Caco-2 (cell line): ENCODE measurements around the gene UBXN6. TPM values are rescaled to one million over a fixed set of nuclear protein-coding genes. Genes with fewer than 3 reads are reported as not detected.

Experiments
- BruUV-seq: library from RNA; stranded (reverse); fragments of 400-500 nt; replicated peaks from 2 replicates; lab custom pipeline; 2021; lab: Mats Ljungman, UMichigan
- CTCF ChIA-PET: fragments of 300-600 bp; sonication (Branson Sonifier 250); formaldehyde crosslinking; loops from one replicate; lab custom pipeline; 2022; ENCODE audit warnings: antibody characterized with exemption; lab: Charles Lee
- POLR2A ChIA-PET: fragments of 300-600 bp; sonication (Branson Sonifier 250); formaldehyde crosslinking; loops from one replicate; lab custom pipeline; 2022; ENCODE audit warnings: antibody characterized with exemption; lab: Charles Lee
- DNase-seq, 2 experiments: peaks; one replicate each; pipeline versions ENCODE4 v3.0.0 to v3.0.0-alpha.2; 2020 to 2022
- H3K27me3 ChIP-seq: replicated peaks from 2 replicates; pipeline ENCODE4 v1.6.0; 2011; ENCODE audit warnings: low read length; ENCODE audit not compliant: control insufficient read depth, insufficient read depth
- H3K36me3 ChIP-seq: 2 replicates; pipeline ENCODE4 v1.5.1; 2011; ENCODE audit warnings: low read length; ENCODE audit not compliant: control insufficient read depth, insufficient read depth
- H3K4me1 ChIP-seq: fragments of 250-450 bp; sonication (Bioruptor Pico); 2 replicates; pipeline ENCODE4 v1.5.1; 2020; ENCODE audit warnings: mild to moderate bottlenecking
- H3K4me3 ChIP-seq: 2 replicates; pipeline ENCODE4 v1.5.1; 2011; ENCODE audit warnings: low read depth, mild to moderate bottlenecking, control low read depth, low read length
- H3K9me3 ChIP-seq: fragments of 250-450 bp; sonication (Bioruptor Pico); 2 replicates; pipeline ENCODE4 v1.5.1; 2020; ENCODE audit warnings: mild to moderate bottlenecking, moderate library complexity
- H3K27ac Mint-ChIP-seq: one replicate; pipeline ENCODE4 v1.8.0; 2022; ENCODE audit warnings: mixed read lengths; ENCODE audit not compliant: unreplicated experiment
- H3K27me3 Mint-ChIP-seq: one replicate; pipeline ENCODE4 v1.8.0; 2022; ENCODE audit warnings: mixed read lengths; ENCODE audit not compliant: insufficient read depth, unreplicated experiment
- H3K36me3 Mint-ChIP-seq: one replicate; pipeline ENCODE4 v1.8.0; 2022; ENCODE audit warnings: mild to moderate bottlenecking, mixed read lengths; ENCODE audit not compliant: insufficient read depth, unreplicated experiment
- H3K4me1 Mint-ChIP-seq: one replicate; pipeline ENCODE4 v1.8.0; 2022; ENCODE audit warnings: low read depth, mixed read lengths; ENCODE audit not compliant: unreplicated experiment
- H3K4me3 Mint-ChIP-seq: one replicate; pipeline ENCODE4 v1.8.0; 2022; ENCODE audit warnings: mild to moderate bottlenecking, moderate library complexity, mixed read lengths; ENCODE audit not compliant: unreplicated experiment
- H3K9me3 Mint-ChIP-seq: one replicate; pipeline ENCODE4 v1.8.0; 2022; ENCODE audit warnings: mixed read lengths; ENCODE audit not compliant: unreplicated experiment
- intact Hi-C: fragments of 100-400 bp; cut with micrococcal nuclease; formaldehyde crosslinking; loops from one replicate; pipeline ENCODE4 v1.10.0; 2022; ENCODE audit not compliant: unreplicated experiment
- total RNA-seq: library from RNA; stranded (reverse); gene quantifications from 2 replicates; pipeline ENCODE4 v1.2.3, GENCODE V29; 2022
- TF ChIP-seq, protein P1 (sequence below), 2 experiments: fragments of 200-600 bp in 1 of 2; IDR thresholded peaks; 1 replicate in 1 of 2; 2 replicates in 1 of 2; pipeline versions ENCODE4 v1.5.1 to v1.8.0; 2011 to 2022; ENCODE audit warnings: antibody characterized with exemption in 1 of 2, control low read depth in 1 of 2, inconsistent platforms in 1 of 2, low read depth in 1 of 2, low read length in 1 of 2, mild to moderate bottlenecking in 1 of 2, moderate library complexity in 1 of 2; ENCODE audit not compliant: insufficient read depth in 1 of 2, severe bottlenecking in 1 of 2, unreplicated experiment in 1 of 2

UBXN6 gene
- total RNA-seq, 1 experiment from 2014 or later, result 42.9 TPM

DNA sequence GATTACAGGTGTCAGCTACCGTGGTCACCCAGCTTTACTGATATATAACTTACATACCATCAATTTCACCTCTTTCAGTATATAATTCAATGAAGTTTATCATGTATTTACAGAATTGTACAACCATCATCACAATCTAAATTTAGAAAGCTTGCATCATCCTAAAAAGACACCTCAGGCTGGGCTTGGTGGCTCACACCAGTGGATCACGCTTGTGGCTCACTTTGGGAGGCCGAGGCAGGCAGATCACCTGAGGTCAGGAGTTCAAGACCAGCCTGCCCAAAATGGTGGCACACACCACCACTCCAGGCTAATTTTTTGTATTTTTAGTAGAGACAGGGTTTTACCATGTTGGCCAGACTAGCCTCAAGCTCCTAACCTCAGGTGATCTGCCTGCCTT is 10.2 kb upstream of the UBXN6 start:
- Mint-ChIP-seq H3K27me3 (no peaks in the 10 kb centered on the region), H3K27ac (no peak overlapping the region), H3K4me1 (peaks cover 6% of the 10 kb centered on the region), H3K36me3 (no peaks in the 10 kb centered on the region), H3K9me3 (no peaks in the 10 kb centered on the region), H3K4me3 (no peak overlapping the region)
- ChIA-PET CTCF (no interaction called here), POLR2A (no interaction called here)
- Histone ChIP-seq H3K4me3 (no peak overlapping the region), H3K9me3 (no peaks in the 10 kb centered on the region), H3K27me3 (no peaks in the 10 kb centered on the region), H3K4me1 (peaks cover 4% of the 10 kb centered on the region; the same call in 1 of the 2 replicates), H3K36me3 (no peaks in the 10 kb centered on the region)
- BruUV-seq, result no TSS peak
- no peak for DNase-seq
- intact Hi-C loops, result no loop called here
- TF ChIP-seq, protein P1, sequence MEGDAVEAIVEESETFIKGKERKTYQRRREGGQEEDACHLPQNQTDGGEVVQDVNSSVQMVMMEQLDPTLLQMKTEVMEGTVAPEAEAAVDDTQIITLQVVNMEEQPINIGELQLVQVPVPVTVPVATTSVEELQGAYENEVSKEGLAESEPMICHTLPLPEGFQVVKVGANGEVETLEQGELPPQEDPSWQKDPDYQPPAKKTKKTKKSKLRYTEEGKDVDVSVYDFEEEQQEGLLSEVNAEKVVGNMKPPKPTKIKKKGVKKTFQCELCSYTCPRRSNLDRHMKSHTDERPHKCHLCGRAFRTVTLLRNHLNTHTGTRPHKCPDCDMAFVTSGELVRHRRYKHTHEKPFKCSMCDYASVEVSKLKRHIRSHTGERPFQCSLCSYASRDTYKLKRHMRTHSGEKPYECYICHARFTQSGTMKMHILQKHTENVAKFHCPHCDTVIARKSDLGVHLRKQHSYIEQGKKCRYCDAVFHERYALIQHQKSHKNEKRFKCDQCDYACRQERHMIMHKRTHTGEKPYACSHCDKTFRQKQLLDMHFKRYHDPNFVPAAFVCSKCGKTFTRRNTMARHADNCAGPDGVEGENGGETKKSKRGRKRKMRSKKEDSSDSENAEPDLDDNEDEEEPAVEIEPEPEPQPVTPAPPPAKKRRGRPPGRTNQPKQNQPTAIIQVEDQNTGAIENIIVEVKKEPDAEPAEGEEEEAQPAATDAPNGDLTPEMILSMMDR (IDR thresholded peaks at IDR 0.05; ENCODE audit: insufficient read depth in 1 of 2, low read depth in 1 of 2, low read length in 1 of 2, severe bottlenecking in 1 of 2, unreplicated experiment in 1 of 2), result no peak

- H3K4me3 Mint-ChIP-seq, result no peak overlapping the region
- H3K36me3 Mint-ChIP-seq, result no peaks in the 10 kb centered on the region
- intact Hi-C loops, result no loop called here
- ChIA-PET CTCF (no interaction called here), POLR2A (interaction anchor here (0.6 kb wide), 1 partner anchor 1427 kb away, joined by 5 read pairs; no protein-coding TSS in a partner anchor)
- BruUV-seq, result no TSS peak
- no peak for DNase-seq
- Histone ChIP-seq H3K9me3 (no peaks in the 10 kb centered on the region), H3K36me3 (no peaks in the 10 kb centered on the region), H3K4me1 (no peaks in the 10 kb centered on the region), H3K4me3 (no peak overlapping the region), H3K27me3 (no peaks in the 10 kb centered on the region)
- no peaks in the 10 kb centered on the region for H3K4me1 Mint-ChIP-seq
- H3K27me3 Mint-ChIP-seq, result no peaks in the 10 kb centered on the region
- no peak overlapping the region for H3K27ac Mint-ChIP-seq
- TF ChIP-seq, protein P1 (IDR thresholded peaks at IDR 0.05; ENCODE audit: insufficient read depth in 1 of 2, low read depth in 1 of 2, low read length in 1 of 2, severe bottlenecking in 1 of 2, unreplicated experiment in 1 of 2), result no peak
- H3K9me3 Mint-ChIP-seq, result no peaks in the 10 kb centered on the region
Observed at GRCh38 chr19:4464815-4465581, 7.4 kb upstream of the UBXN6 start.

GRCh38 chr19:4456843-4457653 is 546 bp downstream of the UBXN6 start:
- no TSS peak for BruUV-seq
- ChIA-PET CTCF (interaction anchor here (0.6 to 1.2 kb wide), 4 partner anchors 14 to 270 kb away, joined by 3 to 4 read pairs (median 4); partner anchors contain the start of gene HDGFL2), POLR2A (interaction anchor here (2.1 kb wide), 1 partner anchor 15 kb away, joined by 6 read pairs; the partner anchor contains the start of gene HDGFL2)
- no peaks in the 10 kb centered on the region for H3K9me3 Mint-ChIP-seq
- intact Hi-C loops, result loop anchor here (1.0 kb wide), 1 partner anchor 14 kb away; no protein-coding TSS in a partner anchor
- peaks cover 20% of the 10 kb centered on the region for H3K36me3 Mint-ChIP-seq
- H3K27ac Mint-ChIP-seq, result peak overlapping the region; percentile 70
- H3K4me3 ChIP-seq, result peak overlapping the region; percentile 76
- DNase-seq, result peak; percentile 54 to 61
- peak overlapping the region; percentile 85 for H3K4me3 Mint-ChIP-seq
- peaks cover 10% of the 10 kb centered on the region for H3K4me1 Mint-ChIP-seq
- no peaks in the 10 kb centered on the region for H3K27me3 Mint-ChIP-seq
- peaks cover 2% of the 10 kb centered on the region for H3K36me3 ChIP-seq
- H3K4me1 ChIP-seq, result 0 out of 2 replicates have a peak, but pooled peaks cover 4% of the 10 kb centered on the region
- no peaks in the 10 kb centered on the region for H3K9me3 ChIP-seq
- TF ChIP-seq, protein P1 (IDR thresholded peaks at IDR 0.05; ENCODE audit: insufficient read depth in 1 of 2, low read depth in 1 of 2, low read length in 1 of 2, severe bottlenecking in 1 of 2, unreplicated experiment in 1 of 2), result no peak
- H3K27me3 ChIP-seq, result no peaks in the 10 kb centered on the region
